ENCODE results near the gene HOXD3. TPM values are rescaled to one million over a fixed set of nuclear protein-coding genes. Genes with fewer than 3 reads are reported as not detected.

HOXD3 gene
- total and polyA plus RNA-seq, 9 donors, result 6.7 to 18.7 (median 14.8) TPM

DNA sequence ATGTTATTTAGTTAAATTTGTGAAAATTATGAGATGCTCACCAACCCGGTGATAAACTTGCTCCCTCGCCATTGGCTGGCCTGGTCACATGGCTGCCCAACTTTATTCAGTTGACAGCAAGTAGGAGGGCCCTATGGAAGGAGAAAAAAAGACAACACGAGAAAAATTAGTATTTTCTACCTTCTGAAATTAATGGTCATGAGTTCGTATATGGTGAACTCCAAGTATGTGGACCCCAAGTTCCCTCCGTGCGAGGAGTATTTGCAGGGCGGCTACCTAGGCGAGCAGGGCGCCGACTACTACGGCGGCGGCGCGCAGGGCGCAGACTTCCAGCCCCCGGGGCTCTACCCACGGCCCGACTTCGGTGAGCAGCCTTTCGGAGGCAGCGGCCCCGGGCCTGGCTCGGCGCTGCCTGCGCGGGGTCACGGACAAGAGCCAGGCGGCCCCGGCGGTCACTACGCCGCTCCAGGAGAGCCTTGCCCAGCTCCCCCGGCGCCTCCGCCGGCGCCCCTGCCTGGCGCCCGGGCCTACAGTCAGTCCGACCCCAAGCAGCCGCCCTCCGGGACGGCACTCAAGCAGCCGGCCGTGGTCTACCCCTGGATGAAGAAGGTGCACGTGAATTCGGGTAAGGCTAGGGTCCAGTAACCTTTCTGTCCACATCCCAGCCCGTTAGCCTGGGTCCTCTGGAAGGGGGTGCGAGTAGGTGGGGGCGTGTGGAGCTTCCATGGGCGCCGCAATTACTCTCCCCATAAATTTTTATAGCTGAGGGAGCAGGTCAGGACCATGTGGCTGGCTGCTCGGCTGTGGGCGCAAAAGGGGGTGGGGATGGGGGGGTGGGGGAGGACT, 5.4 kb upstream of the HOXD3 start, which contains the start of gene HOXD4:
Gene HOXD4, plus strand, starts transcription at position 109 of the 846 bp plus-strand sequence. Its CDS starts 84 bp downstream, at position 193.
- H3K27ac ChIP-seq, result no peak within 1 kb of the TSS
- TF ChIP-seq CTCF (IDR thresholded peaks at IDR 0.05) (no peak), POLR2A (IDR thresholded peaks at IDR 0.05) (no peak), EP300 (IDR thresholded peaks at IDR 0.05) (no peak)
- H3K27me3 ChIP-seq, result no peaks in the 10 kb centered on the region
- H3K4me3 ChIP-seq, result peak within 1 kb of the TSS; percentile 36
- intact Hi-C loops (cut with DNase I), result no loop called here
- DNase-seq, result peak in 1 of 5 donors; percentile 12
- H3K4me1 ChIP-seq (ENCODE audit: insufficient read depth), result peaks cover 5% of the 10 kb centered on the region
- no peaks in the 10 kb centered on the region for H3K36me3 ChIP-seq
- 66 to 74% (median 68%) methylated on average over 51 to 55 of the region's 55 CpGs for WGBS, 3 donors
- H3K9me3 ChIP-seq, result no peaks in the 10 kb centered on the region

- Histone ChIP-seq H3K4me1 (ENCODE audit: insufficient read depth) (peaks cover 5% of the 10 kb centered on the region), H3K9me3 (no peaks in the 10 kb centered on the region), H3K4me3 (peak overlapping the region; percentile 36), H3K36me3 (no peaks in the 10 kb centered on the region), H3K27ac (no peak overlapping the region), H3K27me3 (no peaks in the 10 kb centered on the region)
- 72 to 80% (median 76%) methylated on average over 48 of the region's 48 CpGs for WGBS, 3 donors
- intact Hi-C loops (cut with DNase I), result no loop called here
- DNase-seq, result no peak
- no peak for TF ChIP-seq EP300 (IDR thresholded peaks at IDR 0.05)
- no peak for TF ChIP-seq POLR2A (IDR thresholded peaks at IDR 0.05)
- TF ChIP-seq CTCF (IDR thresholded peaks at IDR 0.05), result no peak
These were observed 4.5 kb upstream of the HOXD3 start for GRCh38 chr2:176152350-176153181.

DNA sequence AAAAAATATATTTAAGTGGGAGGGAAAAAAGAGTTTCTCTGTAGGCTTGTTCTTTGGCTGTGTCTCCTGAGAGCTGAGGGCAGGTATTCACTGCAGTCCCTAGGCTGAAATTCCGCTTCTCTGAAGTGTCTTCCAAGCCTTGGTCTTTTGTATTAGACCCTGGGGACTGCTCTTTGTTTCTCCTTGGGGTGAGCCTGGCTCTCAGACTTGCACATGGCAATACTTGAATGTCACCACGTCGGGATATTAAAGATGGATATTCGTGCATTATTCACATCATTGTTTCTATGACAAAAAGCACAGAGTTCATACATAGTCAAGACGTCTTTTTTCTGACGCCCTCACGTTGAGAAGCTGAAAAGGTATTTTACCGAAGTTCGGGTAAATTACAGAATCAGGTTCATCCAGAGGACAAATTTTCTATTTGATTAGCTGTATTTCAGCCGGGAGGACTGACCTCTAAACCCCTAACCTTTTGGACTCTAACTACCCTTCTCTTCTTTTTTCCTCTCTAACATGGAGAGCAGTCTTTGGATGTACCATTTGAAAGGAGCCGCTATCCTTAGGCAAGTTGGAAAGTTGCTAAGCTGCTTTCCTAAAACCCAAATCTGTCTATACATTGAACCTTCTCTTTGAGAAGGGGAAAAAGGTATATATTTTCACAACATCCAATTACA, 2.4 kb upstream of the HOXD3 start:
- intact Hi-C loops (cut with DNase I), result loop anchor here in 1 of 4 donors (5.0 kb wide), 1 partner anchor 303 kb away; no protein-coding TSS in a partner anchor
- WGBS, 3 donors, result 78 to 87% (median 82%) methylated on average over 11 of the region's 11 CpGs

More for the DNA sequence above, 2.4 kb upstream of the HOXD3 start:
- Histone ChIP-seq H3K4me1 (ENCODE audit: insufficient read depth) (no peaks in the 10 kb centered on the region), H3K36me3 (no peaks in the 10 kb centered on the region), H3K9me3 (no peaks in the 10 kb centered on the region), H3K27me3 (no peaks in the 10 kb centered on the region), H3K4me3 (no peak overlapping the region), H3K27ac (no peak overlapping the region)
- no peak for DNase-seq
- TF ChIP-seq POLR2A (IDR thresholded peaks at IDR 0.05), result no peak
- TF ChIP-seq EP300 (IDR thresholded peaks at IDR 0.05), result no peak
- TF ChIP-seq CTCF (IDR thresholded peaks at IDR 0.05), result no peak
